ENCODE results near the gene PPARG. TPM values are rescaled to one million over a fixed set of nuclear protein-coding genes. Genes with fewer than 3 reads are reported as not detected.
A peak's percentile ranks its signal among the peaks of the same experiment; 100 is the strongest.

Gene PPARG
- 7.1 and 12.4 TPM in 2 replicates for total RNA-seq (2022)
- Bru-seq, nascent RNA = percentile 66 among the genes with signal in this experiment
- percentile 49 among the genes with signal in this experiment for BruChase-seq, experiment 1, labeled RNA remaining after a 6-hour chase
- percentile 58 among the genes with signal in this experiment for BruChase-seq, experiment 2, labeled RNA remaining after a 2-hour chase
- long read RNA-seq, partial matches to known transcripts = 0 of 8 reads
- long read RNA-seq, other reads (novel, unspliced or antisense) = 3 of 8 reads

DNA sequence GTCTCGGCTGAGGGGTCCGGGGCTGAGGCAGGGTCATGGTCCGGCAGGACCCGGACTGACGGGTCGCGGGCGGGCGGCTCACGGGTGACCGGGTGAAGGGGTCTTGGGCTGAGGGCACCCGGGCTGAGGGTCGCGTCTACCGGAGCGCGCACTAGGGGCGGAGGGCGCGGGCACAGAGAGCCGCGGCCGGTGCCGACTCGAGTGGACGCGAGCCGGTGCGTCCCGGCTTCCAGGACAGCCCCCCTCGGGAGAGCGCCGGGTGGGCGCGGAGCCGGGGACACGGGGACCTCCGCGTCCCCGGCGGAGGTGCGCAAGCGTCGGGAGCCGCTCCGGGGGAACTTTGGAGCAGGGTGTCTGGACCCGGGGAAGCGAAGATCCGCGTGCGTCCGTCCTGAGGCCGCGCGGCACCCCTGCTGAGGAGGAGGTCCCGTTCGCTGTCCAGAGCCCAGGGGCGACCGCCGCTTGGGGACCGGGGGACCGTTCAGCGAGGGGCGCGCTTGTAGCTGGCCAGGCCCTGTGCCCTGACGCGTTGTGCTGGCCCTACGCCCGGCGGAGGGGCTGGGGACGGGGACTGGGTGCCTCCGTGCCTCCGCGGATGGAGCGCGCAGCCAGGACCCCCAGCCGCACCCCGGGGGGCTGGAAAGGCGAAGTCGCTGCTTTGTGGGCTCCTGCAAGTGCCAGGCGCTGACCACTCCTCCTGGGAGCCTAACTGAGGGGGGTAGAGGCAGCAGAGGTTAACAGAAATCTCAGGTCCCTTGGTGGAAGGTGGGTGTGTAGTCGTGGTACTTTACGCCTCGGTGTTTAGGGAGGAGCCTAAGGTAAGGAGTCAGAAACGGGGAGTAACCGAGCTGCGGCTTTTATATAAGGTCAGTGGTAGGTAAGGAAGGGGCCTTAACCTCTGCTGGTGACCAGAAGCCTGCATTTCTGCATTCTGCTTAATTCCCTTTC, at the start of gene PPARG:
PPARG (plus strand) TSS at position 889 of the 948 bp plus-strand sequence. CDS start 90,642 bp downstream, outside the sequence.
- H3K4me1 Mint-ChIP-seq (ENCODE audit: insufficient read depth, unreplicated experiment) = peaks cover 5% of the 10 kb centered on the region
- ChIA-PET POLR2A (no interaction called here), CTCF (interaction anchor here (0.6 kb wide), 2 partner anchors 15 to 191 kb away, joined by 3 read pairs; no protein-coding TSS in a partner anchor)
- peak within 1 kb of the TSS; percentile 70 for H3K4me3 Mint-ChIP-seq (ENCODE audit: unreplicated experiment)
- H3K27ac Mint-ChIP-seq (ENCODE audit: low read depth, unreplicated experiment) = peak within 1 kb of the TSS; percentile 49
- peak; percentile 55 for DNase-seq (ENCODE audit: unreplicated experiment)
- no peaks in the 10 kb centered on the region for H3K9me3 Mint-ChIP-seq (ENCODE audit: unreplicated experiment)
- H3K36me3 Mint-ChIP-seq (ENCODE audit: insufficient read depth, unreplicated experiment) = no peaks in the 10 kb centered on the region
- no peaks in the 10 kb centered on the region for H3K27me3 Mint-ChIP-seq (ENCODE audit: insufficient read depth, unreplicated experiment)
- intact Hi-C loops (cut with micrococcal nuclease) = loop anchor here (1.0 to 5.0 kb wide), 4 partner anchors 94 to 190 kb away; no protein-coding TSS in a partner anchor
- TF ChIP-seq, protein P1, sequence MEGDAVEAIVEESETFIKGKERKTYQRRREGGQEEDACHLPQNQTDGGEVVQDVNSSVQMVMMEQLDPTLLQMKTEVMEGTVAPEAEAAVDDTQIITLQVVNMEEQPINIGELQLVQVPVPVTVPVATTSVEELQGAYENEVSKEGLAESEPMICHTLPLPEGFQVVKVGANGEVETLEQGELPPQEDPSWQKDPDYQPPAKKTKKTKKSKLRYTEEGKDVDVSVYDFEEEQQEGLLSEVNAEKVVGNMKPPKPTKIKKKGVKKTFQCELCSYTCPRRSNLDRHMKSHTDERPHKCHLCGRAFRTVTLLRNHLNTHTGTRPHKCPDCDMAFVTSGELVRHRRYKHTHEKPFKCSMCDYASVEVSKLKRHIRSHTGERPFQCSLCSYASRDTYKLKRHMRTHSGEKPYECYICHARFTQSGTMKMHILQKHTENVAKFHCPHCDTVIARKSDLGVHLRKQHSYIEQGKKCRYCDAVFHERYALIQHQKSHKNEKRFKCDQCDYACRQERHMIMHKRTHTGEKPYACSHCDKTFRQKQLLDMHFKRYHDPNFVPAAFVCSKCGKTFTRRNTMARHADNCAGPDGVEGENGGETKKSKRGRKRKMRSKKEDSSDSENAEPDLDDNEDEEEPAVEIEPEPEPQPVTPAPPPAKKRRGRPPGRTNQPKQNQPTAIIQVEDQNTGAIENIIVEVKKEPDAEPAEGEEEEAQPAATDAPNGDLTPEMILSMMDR (IDR thresholded peaks at IDR 0.05; ENCODE audit: unreplicated experiment) = no peak
- no TSS peak for BruUV-seq (replicated peaks)

DNA sequence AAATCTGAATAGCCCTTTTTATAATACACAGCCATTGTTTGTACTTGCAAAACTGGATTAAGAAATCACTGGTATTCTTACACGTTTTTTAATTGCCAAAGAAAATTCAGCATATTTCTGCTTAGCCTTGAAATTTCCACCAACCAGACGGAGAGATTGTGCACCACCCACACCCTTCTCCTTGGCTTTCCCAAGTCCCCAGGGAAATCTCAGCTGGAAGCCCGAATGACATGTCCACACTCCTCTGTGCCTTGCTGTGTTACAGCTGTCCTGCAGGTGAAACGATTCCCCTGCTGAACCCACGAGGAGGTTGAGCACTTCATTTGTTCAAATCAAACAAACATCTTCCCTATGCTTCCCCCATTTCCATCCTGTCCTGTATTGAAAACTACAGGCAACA, 49.6 kb upstream of the PPARG start:
- Mint-ChIP-seq H3K27ac (ENCODE audit: low read depth, unreplicated experiment) (no peak overlapping the region), H3K27me3 (ENCODE audit: insufficient read depth, unreplicated experiment) (no peaks in the 10 kb centered on the region), H3K36me3 (ENCODE audit: insufficient read depth, unreplicated experiment) (no peaks in the 10 kb centered on the region), H3K4me3 (ENCODE audit: unreplicated experiment) (no peak overlapping the region), H3K9me3 (ENCODE audit: unreplicated experiment) (no peaks in the 10 kb centered on the region), H3K4me1 (ENCODE audit: insufficient read depth, unreplicated experiment) (peaks cover 13% of the 10 kb centered on the region)
- POLR2A ChIA-PET = interaction anchor here (1.1 to 1.4 kb wide), 2 partner anchors 9 to 27 kb away, joined by 4 read pairs; no protein-coding TSS in a partner anchor
- peak; percentile 35 for DNase-seq (ENCODE audit: unreplicated experiment)
- BruUV-seq (replicated peaks) = no TSS peak
- CTCF ChIA-PET = interaction anchor here (0.5 to 0.7 kb wide), 2 partner anchors 208 to 306 kb away, joined by 3 read pairs; no protein-coding TSS in a partner anchor
- TF ChIP-seq, protein P1 (IDR thresholded peaks at IDR 0.05; ENCODE audit: unreplicated experiment) = no peak
- intact Hi-C loops (cut with micrococcal nuclease) = no loop called here

DNA sequence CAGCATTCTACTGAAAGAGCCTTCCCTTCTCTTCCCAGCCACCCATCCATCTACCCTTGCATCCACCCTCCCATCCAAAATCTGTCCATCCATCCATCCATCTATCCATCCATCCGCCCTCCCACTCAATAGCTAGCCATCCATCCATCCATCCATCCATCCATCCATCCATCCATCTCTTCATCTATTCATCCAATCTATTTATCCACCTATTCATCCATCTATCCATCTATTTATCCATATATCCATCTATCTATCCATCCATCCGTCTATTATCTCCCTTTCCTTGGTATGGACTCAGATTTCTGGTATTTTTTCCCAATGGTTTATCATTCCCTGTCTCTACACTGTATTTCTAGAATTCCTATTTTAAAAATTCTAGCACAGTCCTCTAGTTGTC, 46.1 kb upstream of the PPARG start:
- DNase-seq (ENCODE audit: unreplicated experiment) = no peak
- ChIA-PET POLR2A (no interaction called here), CTCF (no interaction called here)
- no peak overlapping the region for H3K27ac Mint-ChIP-seq (ENCODE audit: low read depth, unreplicated experiment)
- TF ChIP-seq, protein P1 (IDR thresholded peaks at IDR 0.05; ENCODE audit: unreplicated experiment) = no peak
- H3K9me3 Mint-ChIP-seq (ENCODE audit: unreplicated experiment) = no peaks in the 10 kb centered on the region
- no peaks in the 10 kb centered on the region for H3K4me1 Mint-ChIP-seq (ENCODE audit: insufficient read depth, unreplicated experiment)
- BruUV-seq (replicated peaks) = no TSS peak
- intact Hi-C loops (cut with micrococcal nuclease) = no loop called here
- no peak overlapping the region for H3K4me3 Mint-ChIP-seq (ENCODE audit: unreplicated experiment)
- no peaks in the 10 kb centered on the region for H3K36me3 Mint-ChIP-seq (ENCODE audit: insufficient read depth, unreplicated experiment)
- H3K27me3 Mint-ChIP-seq (ENCODE audit: insufficient read depth, unreplicated experiment) = no peaks in the 10 kb centered on the region

Data from MCF 10A (cell line).